Stimulated activated naive CD8-positive, alpha-beta T cell treated with anti-CD3 and anti-CD28 coated beads, Interleukin-15, Interleukin-2, amounts not matched to agents 100 U/mL and 50 U/mL, for 24 hours (primary cell): ENCODE results near the gene ETV1.

Experiments used
- ATAC-seq: fragments of 150-1000 bp; cut with Tn5 transposase; one replicate; pipeline ENCODE4 v1.10.0; 2021
- DNase-seq: peaks from one replicate; pipeline ENCODE4 v3.0.0; 2021

Gene ETV1

DNA sequence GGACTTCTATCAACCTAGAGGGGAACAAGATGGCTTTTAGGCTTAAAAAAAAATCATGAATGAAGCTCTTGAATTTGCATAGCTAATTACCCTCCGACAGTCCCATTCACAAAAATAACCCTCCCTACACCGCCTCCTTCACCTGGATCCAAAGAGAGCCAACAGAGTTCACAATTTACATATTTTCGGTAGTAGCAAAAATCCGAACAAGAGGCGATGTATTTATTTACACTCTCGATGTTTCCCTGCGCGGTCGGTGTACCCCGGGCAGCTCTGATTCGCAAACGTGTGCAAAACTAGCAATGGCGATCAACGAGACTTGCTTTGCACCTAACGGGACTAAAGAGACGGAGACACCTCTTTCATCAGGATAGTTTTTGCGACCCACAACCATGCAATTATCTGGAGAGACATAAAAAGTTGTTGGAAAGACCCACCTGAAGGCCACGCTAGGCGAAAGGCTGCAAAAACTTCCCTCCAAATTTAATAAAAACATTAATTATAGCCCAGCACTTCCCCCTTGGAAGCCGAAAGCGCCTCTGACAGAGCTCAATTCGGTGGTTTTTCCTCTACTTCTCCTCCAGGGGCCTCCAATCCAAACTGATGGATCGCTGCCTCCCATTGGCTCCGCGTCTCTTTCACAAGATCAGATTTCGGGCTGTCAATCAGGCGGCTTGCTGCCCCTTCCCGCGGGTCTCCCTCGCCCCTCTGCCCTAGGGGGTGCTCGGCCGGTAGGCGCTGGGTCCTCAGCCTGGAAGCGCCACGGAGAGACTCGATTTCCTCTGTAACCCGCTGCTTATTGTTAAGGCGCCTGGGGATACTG, at the start of gene ETV1:
Gene ETV1, minus strand, starts transcription at position 541 of the 823 bp plus-strand sequence. CDS start 614 bp downstream, outside the sequence.
- ATAC-seq (no peak), DNase-seq (peak; percentile 4)

DNA sequence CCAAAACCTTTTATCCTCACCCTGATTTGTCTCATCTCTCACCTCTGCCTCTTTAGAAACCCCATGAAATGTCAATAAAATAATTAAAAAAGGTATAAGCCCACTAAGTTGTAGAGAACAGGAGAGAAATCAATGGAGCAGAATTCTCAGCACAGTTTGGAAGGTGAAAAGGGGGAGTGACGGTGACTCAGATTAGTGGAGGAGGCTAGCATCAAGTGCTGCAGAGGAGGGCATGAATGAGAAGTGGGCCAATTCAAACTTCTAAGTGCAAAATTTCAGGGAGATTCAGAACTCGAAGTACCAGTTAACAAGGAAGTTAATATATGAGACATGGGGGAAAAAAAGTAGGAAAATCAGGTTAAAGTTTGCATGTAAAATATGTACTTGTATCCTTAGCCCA, 34.9 kb upstream of the ETV1 start:
- ATAC-seq, result no peak
- no peak for DNase-seq

DNA sequence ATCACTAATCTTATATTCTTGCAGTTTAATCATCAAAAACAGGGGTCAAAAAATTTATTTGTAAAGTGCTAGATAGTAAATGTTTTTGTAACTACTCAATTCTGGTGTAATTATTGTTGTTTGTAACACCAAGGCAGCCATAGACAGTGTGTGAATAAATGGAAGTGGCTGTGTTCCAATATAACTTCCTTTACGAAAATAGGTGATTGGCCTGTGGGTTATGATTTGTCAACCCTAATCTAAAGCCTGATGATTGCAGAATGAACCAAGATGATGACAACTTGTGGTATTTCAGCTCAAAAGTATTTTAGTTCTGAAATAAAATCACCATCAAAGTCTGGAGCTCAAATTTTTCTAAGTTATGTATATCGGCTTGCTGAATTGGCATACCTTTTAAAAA, 34.4 kb upstream of the ETV1 start:
- DNase-seq, result no peak
- ATAC-seq, result no peak

DNA sequence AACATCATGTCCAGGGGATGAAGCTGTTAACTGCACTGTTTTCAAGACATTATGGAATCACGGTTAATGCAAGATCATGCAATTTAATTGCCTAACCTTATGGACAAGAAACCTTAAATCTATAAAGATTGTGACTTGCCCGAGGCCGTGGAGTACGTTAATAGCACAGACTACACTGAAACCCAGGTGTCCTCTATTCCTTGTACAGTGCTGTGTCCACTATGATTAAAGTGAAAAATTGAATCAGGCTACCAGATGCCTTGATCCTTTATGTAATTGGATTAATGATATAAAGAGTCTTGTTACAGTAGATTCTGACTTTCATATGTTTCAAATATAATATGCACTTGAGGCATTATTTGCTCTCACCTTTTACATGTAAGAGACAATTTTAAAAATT, 33.9 kb upstream of the ETV1 start:
- DNase-seq, result no peak
- no peak for ATAC-seq

DNA sequence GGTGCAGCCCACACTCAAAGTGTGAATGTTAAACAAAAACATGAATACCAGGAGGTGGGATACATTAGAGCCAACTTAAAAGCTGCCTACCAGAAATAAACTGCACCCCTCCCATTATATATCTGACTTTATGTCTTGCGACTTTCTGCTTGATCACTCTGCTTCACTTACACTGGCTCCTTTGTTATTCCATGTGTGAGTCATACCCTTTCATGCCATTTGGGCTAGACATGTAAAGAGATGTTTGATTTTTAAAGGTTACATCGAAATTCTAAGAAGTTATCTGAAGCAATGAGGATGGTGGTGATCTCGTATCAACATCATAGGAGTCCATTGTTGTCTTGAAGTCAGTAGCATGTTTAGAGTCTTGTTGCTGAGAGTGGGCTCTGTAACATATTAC, 31.6 kb upstream of the ETV1 start:
- no peak for ATAC-seq
- DNase-seq, result no peak

DNA sequence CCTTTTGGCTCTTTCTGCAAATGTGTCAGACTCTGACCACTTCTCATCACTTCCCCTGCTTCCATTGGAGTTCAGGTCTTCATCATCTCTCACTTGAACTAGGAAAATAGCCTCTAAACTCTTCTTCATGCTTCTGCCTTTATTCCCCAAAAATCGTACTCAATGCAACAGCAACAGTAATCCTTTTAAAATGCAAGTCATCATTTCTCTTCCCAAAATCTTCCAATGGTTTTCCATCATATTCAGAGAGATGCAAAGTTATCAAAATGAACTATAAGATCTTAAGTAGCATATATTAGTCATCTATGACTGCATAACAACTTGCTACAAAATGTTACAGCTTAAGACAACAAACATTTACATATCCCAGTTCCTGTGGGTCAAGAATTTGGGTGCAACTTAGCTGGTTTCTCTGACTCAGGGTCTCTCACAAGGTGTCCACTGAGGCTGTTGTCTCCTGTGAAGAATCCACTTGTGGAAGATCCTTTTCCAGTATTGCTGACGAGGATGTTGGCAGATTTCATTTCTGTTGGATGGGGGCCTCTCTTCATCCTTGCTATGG, 31.0 kb upstream of the ETV1 start:
- ATAC-seq (no peak), DNase-seq (no peak)

DNA sequence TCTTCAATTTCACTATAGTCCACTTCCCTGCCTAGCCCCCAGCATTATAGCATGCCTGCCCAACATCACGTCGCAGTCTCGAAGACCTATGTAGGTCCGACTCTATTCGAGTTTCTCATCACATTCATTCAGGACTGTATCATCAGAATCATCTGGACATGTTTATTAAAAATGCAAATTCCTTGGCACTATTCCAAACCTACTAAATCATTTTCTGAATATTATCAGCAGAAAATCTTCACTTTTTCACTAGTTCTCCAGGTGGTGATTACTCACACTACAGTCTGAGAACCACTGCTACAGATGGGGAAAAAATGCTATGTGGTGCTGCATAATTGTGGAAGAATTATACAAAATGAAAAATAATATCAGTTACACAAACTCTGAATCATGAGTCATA, 29.3 kb upstream of the ETV1 start:
- no peak for ATAC-seq
- DNase-seq, result no peak

DNA sequence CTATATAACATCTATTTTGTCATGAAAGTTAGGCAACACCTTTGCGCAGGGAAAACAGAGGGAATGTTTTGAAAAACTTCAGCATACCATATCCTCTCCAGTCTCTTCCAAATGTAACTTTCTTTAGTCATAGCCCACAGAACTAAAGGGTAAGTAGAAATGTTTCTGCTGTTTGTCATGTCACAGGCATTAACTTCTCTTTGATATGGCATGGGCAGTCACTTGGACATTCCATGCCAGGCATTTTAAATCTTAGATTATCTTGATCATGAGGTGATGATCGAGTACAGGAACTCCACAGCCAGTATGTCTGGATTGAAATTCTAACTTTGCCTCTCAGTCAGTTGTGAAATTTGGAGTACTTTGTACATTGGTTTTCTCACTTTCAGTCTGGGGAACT, 27.5 kb upstream of the ETV1 start:
- ATAC-seq (no peak), DNase-seq (no peak)

DNA sequence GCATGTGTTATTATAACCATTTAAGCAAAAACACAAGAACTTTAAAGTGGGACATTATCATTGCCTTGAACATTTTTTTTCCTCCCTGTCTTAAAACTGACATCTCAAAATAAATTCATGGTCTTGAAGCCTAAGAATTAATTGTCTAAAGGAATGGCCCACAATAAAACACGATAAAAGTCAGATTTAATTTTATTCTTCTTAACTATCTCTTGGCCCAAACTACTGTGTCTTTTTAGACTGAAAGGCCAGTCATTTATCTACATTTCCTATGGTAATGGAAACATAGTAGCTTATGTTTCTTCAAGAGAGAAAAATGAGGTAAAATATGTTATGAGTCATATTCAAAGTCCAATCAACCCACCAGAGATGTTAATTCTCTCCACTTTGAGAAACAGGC, 24.4 kb upstream of the ETV1 start:
- DNase-seq (no peak), ATAC-seq (no peak)

DNA sequence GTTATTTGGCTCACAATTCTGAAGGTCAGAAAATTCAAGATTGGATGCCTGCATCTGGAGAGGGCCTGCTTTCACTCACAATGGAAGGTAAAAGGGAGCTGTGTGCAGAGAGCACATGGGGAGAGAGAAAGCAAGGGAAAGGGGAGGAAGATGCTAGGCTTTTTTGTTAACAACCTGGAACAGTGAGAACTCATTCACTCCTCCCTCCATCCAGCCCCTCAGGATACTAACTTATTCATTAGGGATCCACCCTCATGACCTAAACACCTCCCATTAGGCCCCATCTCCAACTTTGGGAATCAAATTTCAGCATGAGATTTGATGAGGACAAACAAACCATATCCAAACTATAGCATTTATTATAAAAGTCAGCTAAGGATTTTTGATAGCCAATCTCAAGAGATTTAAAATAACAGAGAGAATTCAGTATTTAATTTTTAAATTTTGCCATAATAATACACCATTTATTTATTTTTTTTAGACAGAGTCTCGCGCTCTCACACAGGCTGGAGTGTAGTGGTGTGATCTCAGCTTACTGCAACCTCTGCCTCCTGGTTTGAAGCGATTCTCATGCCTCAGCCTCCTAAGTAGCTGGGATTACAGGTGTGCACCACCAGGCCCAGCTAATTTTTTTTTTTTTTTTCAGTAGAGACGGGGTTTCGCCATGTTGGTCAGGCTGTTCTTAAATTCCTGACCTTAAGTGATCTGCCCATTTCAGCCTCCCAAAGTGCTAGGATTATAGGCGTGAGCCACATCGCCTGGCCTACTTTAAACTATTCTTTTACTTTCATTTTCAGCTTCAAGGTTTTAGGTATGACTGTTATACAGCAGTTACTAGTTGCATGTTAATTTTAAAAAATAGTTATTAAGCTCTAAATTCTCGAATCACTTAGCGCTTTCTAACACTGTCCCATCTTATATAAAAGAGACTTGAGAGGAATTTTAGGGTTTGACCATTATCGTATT, 20.3 kb upstream of the ETV1 start:
- no peak for DNase-seq

DNA sequence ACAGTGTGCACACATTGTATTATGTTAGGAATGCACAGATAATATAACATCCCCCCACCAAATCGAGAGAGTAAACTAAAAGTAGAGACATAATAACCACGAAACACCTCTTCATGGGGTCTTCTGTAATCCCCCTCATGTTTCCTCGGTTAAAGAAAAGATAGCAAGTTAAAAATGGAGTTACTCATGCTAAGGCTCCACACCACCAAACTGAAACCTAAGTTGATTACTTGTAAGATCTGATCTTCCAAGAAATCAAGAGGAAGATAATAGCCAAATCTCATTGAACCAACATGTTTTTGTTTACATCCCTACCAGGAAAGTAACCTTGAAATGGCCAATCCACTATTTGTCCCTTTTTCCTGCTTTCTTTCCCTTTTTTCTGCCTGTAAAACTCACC, 11.7 kb upstream of the ETV1 start:
- ATAC-seq (no peak), DNase-seq (no peak)

More for the DNA sequence above, 20.3 kb upstream of the ETV1 start:
- ATAC-seq, result no peak

DNA sequence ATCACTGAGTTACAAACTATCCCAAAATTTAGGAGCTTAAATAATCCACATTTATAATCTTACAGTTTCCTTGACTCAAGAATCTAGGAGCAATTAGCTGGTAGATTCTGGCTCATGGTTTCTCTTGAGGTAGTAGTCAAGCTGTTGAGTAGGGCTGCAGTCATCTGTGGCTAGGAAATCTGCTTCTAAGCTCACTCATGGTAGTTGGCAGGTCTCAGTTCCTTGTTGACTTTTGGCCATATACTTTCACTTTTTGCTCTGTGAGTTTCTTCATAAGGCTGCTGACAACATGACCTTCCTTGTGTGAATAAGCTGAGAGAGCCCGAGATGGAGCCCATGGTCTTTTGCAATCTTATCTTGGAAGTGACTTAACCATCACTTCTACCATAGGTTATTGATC, 10.8 kb upstream of the ETV1 start:
- ATAC-seq, result no peak
- no peak for DNase-seq

DNA sequence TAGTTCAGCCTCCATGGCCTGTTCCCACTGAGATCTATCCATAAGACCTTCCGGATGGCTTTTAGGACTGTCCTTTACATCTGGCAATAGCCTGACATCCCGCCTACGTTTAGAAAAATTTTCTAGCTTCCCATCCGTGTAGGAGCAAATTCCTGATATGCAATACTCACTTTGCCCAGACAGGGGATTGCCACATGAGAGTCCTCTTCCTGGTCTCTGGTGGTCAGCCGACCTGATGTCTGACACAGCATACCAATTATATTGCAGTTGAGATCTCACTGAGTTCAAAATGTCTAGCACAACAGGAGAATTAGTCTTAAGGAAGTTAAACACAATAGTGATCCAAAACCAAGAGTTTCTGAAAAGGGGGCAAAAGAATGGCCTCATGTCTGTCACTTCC, 9.4 kb upstream of the ETV1 start:
- no peak for ATAC-seq
- DNase-seq, result no peak

DNA sequence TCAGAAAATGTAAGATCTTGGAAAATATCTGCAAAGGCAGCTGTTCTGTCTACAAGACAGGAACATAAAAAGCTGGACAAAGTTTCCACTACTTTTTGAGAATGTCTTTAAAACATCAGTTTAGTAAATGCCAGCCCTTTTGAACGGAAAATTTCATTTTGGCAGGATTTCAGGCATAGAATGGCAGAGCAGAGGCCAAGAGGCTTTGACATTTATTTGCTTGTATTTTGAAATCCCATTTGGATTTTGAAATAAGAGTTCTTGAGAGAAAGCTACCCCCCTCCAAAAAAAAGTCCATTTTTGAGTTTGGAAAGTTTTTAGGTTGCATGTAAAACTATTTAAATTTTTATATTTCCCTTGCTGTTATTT, 3.1 kb upstream of the ETV1 start:
- DNase-seq (no peak), ATAC-seq (no peak)

DNA sequence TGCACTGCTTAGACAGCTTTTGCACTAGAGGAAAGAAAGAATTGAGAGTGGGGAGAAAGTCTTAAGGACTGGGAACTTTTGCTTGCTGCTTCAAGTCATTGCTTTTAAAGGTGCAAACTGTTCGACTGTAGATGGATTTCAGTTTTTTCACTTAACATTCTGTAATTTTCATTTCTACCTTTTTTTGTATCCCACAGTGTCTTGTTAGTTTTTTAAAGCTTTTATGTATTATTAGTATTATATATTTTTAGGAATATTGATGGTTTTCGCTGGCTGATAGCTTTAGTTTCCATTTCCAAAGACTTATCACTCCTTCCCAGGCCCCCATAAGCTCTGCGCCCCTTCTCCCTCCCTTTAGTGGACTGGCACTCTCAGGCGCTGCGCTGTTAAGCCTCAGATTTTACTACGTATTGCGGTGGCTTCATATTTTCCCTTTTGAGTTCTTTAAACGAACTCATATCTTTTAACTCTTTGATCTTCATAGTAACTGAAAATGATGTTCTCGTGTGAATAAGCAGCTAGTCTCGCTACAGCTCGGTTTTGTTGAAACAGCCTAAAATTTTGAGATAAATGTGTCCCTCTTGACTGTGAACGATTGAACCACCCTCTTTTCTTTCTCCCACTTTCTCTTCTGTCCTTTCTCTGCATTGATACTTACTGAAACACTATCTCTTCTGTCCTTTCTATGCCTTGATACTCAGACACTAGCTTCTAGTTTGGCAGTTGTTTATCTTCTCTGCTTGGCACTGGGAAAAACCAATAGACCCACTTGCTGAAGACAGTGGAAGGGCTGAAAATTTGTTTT, 2.5 kb upstream of the ETV1 start:
- no peak for ATAC-seq

DNA sequence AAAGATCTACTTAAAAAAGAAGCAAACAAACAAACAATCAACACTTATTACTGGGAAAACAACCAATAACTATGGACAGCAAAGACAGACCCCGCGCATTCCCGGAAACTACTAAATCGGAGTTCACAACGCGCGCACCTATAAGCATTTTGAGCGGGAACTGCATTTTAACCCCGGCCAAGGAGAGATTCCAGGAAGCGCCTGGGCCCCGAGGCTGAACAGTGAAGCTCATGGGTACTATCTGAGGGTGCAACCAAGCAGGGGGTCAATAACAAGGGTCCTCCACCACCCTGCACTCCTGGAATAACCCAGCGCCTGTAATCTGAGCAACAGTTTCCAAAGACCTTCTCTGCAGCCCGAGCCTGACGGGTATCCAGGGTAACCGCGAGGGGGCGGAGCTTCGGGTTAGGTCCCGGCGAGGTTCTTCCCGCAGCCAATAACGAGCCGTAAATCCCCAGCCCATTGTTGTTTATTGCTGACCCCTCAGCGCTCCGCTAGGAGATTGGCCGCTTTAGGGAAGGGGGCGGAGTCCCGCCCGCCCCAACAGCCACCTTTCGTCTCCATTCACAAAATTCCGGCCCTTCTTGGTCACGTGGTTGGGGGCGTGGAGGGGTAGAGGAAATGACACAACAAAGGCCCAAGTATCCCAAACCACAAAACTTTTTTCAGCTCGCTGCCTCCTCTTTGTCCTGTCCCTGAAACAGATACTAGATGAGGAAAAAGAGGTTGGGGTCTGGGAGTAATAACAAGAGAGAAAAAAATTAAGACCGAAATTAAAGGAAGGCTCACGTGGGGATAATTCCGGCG, 1.7 kb upstream of the ETV1 start:
- ATAC-seq, result peak; percentile 91
- peak; percentile 79 for DNase-seq

More for the DNA sequence above, 2.5 kb upstream of the ETV1 start:
- no peak for DNase-seq

DNA sequence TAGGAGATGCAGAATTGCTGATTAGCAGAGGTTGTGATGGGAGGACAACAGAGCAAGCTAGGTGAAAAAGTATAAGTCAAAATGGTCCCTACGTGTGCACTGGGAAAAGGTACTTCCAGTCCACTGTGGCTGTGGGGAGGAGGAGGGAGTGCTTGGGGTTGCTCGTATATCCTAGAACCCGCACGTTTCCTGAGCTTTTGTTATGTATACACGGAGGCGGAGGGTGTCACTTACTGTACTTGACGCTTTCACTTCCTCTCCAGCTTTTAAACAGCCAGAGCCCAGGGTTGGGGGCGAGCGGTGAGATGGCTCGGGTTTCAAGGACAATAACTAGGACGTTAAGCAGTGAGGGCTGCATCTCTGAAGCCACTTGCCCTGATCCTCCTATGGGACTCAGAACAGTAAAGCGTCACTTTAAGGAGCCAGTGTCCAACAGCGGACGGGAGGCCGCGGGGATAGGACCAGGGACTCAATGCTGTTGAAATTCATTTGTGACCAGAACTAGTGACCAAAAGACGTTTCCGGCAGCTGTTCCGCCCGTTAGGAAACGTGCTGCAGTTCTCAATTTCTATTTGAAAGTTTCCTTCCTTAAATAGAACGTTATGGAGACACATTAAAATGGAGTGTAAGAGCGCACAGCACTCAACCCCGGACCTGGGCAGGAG, 985 bp upstream of the ETV1 start:
- DNase-seq (peak; percentile 15), ATAC-seq (peak; percentile 38)

DNA sequence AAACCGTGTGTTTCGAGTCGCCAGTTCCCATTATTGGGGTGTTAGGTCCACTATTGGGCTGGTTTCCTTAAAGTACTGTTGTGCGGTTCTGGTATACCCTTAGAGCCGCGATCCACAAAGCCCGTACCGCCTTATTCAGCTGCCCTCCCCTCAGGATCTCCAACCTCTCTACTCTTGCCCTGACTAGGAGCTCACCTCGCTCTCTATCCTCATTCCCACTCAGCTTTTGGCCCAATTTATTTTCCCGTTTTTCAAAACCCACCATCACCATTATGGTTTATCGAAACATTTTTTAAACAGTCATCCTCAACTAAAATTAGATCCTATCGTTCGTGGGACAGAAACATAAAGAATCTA, 461 bp upstream of the ETV1 start:
- no peak for DNase-seq
- no peak for ATAC-seq

DNA sequence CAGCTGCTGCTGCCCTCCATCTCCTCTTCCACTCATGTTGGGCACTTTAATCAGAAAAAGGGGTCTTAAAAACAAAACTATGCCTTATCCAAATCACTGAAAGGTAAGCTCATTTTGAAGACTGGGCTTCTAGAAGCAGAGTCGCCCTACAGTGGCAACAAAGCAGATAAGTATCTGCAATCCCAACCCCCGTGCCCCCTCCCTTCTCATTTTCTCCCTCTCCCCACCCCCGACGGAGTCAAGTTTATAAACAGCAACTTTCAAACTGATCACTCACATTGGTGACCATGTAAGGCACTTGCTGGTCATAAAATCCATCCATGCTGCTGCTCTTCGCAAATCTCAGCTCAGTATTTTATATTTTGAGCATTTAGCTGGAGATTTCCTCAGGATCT, 738 bp downstream of the ETV1 start:
- ATAC-seq (no peak), DNase-seq (no peak)

DNA sequence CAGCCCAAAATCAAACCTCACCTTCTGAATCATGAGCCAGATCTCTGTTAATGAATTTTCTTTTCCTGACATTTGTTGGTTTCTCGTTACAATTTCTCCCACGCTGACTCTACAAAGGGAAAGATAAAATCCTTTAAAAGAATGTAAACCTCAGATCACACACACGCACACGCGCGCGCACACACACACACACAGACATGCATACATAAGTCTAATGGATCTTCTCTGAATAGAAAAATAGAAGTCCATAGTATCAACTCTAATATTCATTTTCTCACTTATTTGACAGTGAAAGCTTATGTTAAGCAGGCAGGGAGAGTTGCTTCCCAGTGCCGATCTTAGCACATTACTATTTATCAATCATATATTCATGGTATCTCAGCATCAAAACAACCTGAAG, 1.4 kb downstream of the ETV1 start:
- ATAC-seq, result no peak
- no peak for DNase-seq

DNA sequence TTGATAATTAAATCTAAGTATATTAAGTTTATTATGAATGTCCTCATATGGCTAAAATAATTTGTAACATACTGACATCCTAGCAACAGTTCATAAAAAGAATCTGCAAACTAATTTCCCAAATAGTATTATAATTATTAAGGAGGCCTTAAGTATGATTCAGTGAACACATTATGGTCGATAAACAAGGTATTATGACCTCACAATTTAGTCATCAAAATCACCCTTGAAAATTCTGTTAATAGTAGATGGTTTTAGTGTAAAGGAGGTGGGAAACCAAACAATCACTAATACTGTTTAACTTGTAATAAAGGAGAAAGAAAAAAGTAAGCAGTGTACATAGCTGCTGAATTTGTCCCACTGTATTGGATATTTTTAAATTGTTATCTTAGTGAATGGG, 2.1 kb downstream of the ETV1 start:
- DNase-seq, result no peak
- no peak for ATAC-seq
